CD14-positive monocyte (primary cell): ENCODE results near the gene INPP5E. TPM values are rescaled to one million over a fixed set of nuclear protein-coding genes. Genes with fewer than 3 reads are reported as not detected.
A peak's percentile ranks its signal among the peaks of the same experiment; 100 is the strongest.

Experiments
- DNase-seq, 3 donors: peaks; one replicate each; pipeline ENCODE4 v3.0.0-alpha.2; 2011 to 2022
- H2AFZ ChIP-seq: 2 replicates; pipeline ENCODE4 v1.6.0; 2012; ENCODE audit warnings: mild to moderate bottlenecking, low read depth, low read length, inconsistent platforms; ENCODE audit not compliant: insufficient read depth, poor library complexity, severe bottlenecking
- H3K27ac ChIP-seq, 2 donors: 1 replicate in 1 of 2; 2 replicates in 1 of 2; pipeline ENCODE4 v1.5.1; 2012 to 2013; ENCODE audit warnings: low read length in 2 of 2, control low read depth in 1 of 2, inconsistent platforms in 1 of 2, low read depth in 1 of 2, mild to moderate bottlenecking in 1 of 2
- H3K27me3 ChIP-seq, 2 donors: one replicate each; pipeline versions ENCODE4 v1.6.0 to v1.6.1; 2011 to 2013; ENCODE audit warnings: low read length in 2 of 2; ENCODE audit not compliant: control insufficient read depth in 2 of 2, insufficient read depth in 2 of 2
- H3K36me3 ChIP-seq, 2 donors: replicated peaks in 1 of 2; 1 replicate in 1 of 2; 2 replicates in 1 of 2; pipeline versions ENCODE4 v1.5.1 to v1.6.1; 2012 to 2013; ENCODE audit warnings: low read length in 2 of 2, control low read depth in 1 of 2, inconsistent platforms in 1 of 2, mild to moderate bottlenecking in 1 of 2; ENCODE audit not compliant: insufficient read depth in 2 of 2, control insufficient read depth in 1 of 2
- H3K4me1 ChIP-seq, 2 donors: 1 replicate in 1 of 2; 2 replicates in 1 of 2; pipeline versions ENCODE4 v1.5.1 to v1.6.1; 2012 to 2013; ENCODE audit warnings: low read length in 2 of 2, control low read depth in 1 of 2, inconsistent platforms in 1 of 2, mild to moderate bottlenecking in 1 of 2, moderate library complexity in 1 of 2; ENCODE audit not compliant: insufficient read depth in 2 of 2, control insufficient read depth in 1 of 2
- H3K4me2 ChIP-seq: replicated peaks from 2 replicates; pipeline ENCODE3; 2012; ENCODE audit warnings: low read length, moderate library complexity, mild to moderate bottlenecking; ENCODE audit not compliant: poor library complexity, severe bottlenecking; ENCODE audit errors: extremely low read depth
- H3K4me3 ChIP-seq, 3 experiments: fragments of 200-600 bp in 1 of 3; sonication (generic) in 1 of 3; replicated peaks in 1 of 3; 1 replicate in 2 of 3; 2 replicates in 1 of 3; pipeline ENCODE4 v1.5.1; 2011 to 2013; ENCODE audit warnings: low read length in 3 of 3, mild to moderate bottlenecking in 3 of 3, control low read depth in 2 of 3, low read depth in 2 of 3, inconsistent platforms in 1 of 3, moderate library complexity in 1 of 3
- H3K79me2 ChIP-seq: 2 replicates; pipeline ENCODE4 v1.6.0; 2012; ENCODE audit warnings: mild to moderate bottlenecking, control low read depth, inconsistent platforms, low read length, moderate library complexity; ENCODE audit not compliant: insufficient read depth
- H3K9ac ChIP-seq: 2 replicates; pipeline ENCODE4 v1.6.0; 2017; ENCODE audit warnings: low read length, mild to moderate bottlenecking; ENCODE audit not compliant: insufficient read depth, poor library complexity, severe bottlenecking
- H3K9me3 ChIP-seq, 2 donors: replicated peaks in 1 of 2; 1 replicate in 1 of 2; 2 replicates in 1 of 2; pipeline versions ENCODE4 v1.5.1 to v1.6.1; 2012 to 2013; ENCODE audit warnings: low read length in 2 of 2, control low read depth in 1 of 2; ENCODE audit not compliant: control insufficient read depth in 1 of 2, insufficient read depth in 1 of 2
- H4K20me1 ChIP-seq: 2 replicates; pipeline ENCODE4 v1.6.0; 2012; ENCODE audit warnings: mild to moderate bottlenecking, low read length, control low read depth, moderate library complexity; ENCODE audit not compliant: insufficient read depth
- H3K27ac Mint-ChIP-seq, 7 donors: one replicate each; pipeline ENCODE4 v1.8.0; 2020; ENCODE audit warnings: mild to moderate bottlenecking in 7 of 7, mixed read lengths in 7 of 7, moderate library complexity in 6 of 7, inconsistent platforms in 2 of 7
- H3K27me3 Mint-ChIP-seq, 3 donors: one replicate each; pipeline ENCODE4 v1.8.0; 2021 to 2022; ENCODE audit warnings: low read depth in 3 of 3, mild to moderate bottlenecking in 3 of 3, mixed read lengths in 3 of 3, moderate library complexity in 3 of 3, inconsistent platforms in 1 of 3
- H3K36me3 Mint-ChIP-seq, 2 donors: one replicate each; pipeline ENCODE4 v1.8.0; 2020; ENCODE audit warnings: mixed read lengths in 2 of 2, inconsistent platforms in 1 of 2, mild to moderate bottlenecking in 1 of 2
- H3K4me1 Mint-ChIP-seq: one replicate; pipeline ENCODE4 v1.8.0; 2020; ENCODE audit warnings: mild to moderate bottlenecking, mixed read lengths
- H3K4me3 Mint-ChIP-seq, 2 donors: one replicate each; pipeline ENCODE4 v1.8.0; 2020; ENCODE audit warnings: mild to moderate bottlenecking in 2 of 2, mixed read lengths in 2 of 2, moderate library complexity in 1 of 2
- H3K9me3 Mint-ChIP-seq, 7 donors: one replicate each; pipeline ENCODE4 v1.8.0; 2020 to 2022; ENCODE audit warnings: mixed read lengths in 7 of 7, mild to moderate bottlenecking in 6 of 7, moderate library complexity in 6 of 7, inconsistent platforms in 2 of 7
- WGBS: methylation state at CpG from one replicate; pipeline ENCODE4 v1.1.5; 2013; ENCODE audit warnings: missing lambda C conversion rate; ENCODE audit not compliant: insufficient coverage; 5-methylcytosine and 5-hydroxymethylcytosine counted together
- intact Hi-C, 2 donors: fragments of 100-400 bp; cut with micrococcal nuclease; formaldehyde crosslinking; loops; one replicate each; pipeline versions ENCODE4 v1.15.0 to v1.15.1; 2023
- polyA plus RNA-seq, 3 donors: library from polyadenylated mRNA; depleted of rRNA in 1 of 3; unstranded in 2 of 3; stranded (reverse) in 1 of 3; fragments of 300-500 nt in 2 of 3; fragments of >200 nt in 1 of 3; fragmentation: Illumina TruSeq in 2 of 3; gene quantifications; 1 replicate in 2 of 3; 2 replicates in 1 of 3; pipeline ENCODE4 v1.2.3, GENCODE V29; 2012 to 2021
- TF ChIP-seq, protein P1 (sequence below): fragments of 200-600 bp; IDR thresholded peaks from one replicate; pipeline ENCODE4 v1.8.0; 2022; ENCODE audit warnings: antibody characterized with exemption, mild to moderate bottlenecking

Gene INPP5E
- polyA plus RNA-seq, 3 donors, result 1.0 to 8.0 (median 1.0) TPM

DNA sequence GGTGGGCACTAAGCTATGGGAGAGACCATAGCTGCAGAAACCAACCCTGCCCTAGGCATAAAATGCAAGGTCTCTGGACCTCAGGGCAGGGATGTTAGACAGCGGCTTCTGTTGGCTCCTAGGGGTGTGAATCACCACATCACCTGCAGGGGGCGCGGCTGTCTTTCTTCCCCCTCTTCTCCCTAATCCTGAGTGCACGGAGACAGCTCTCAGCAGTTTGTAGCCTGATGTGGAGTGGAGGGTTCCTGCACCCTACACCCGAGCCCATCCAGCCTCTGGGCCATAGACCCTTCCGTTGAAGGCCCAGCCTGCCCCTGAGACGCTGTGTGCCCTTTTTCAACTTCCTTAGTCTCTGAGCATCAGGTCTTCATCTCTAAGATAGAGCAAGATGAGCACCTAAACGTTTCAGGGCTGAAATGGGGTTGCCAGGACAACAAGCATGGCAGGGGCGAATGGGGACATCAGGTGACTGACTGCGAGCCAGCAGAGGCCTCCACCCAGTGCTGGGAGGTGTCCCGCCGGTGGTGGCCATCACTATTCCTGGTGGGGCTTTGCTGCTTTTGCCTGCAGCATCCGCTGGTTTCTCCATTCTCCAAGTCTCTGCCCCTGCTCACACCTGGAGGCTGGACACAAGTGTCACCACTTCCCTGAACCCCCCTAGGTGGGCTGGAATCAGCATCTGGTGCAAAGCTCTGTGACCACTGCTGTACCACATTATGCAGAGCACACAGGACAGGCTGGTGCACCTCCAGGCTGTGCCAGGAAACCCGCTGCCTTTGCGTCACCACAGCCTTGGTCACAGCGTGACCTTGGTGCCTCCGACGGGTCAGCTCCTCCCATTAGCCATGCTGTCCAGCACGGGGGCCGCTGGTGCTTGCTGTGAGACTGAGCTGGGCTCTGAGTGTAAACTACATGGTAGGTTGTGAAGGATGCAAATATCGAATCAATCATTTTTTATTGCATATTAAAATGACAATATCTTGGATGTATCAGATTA lies 45.7 kb upstream of the INPP5E start:
- peaks cover under 1 to 2% of the 10 kb centered on the region in 2 donors for H3K36me3 Mint-ChIP-seq
- H3K4me3 Mint-ChIP-seq, result peak overlapping the region; percentile 21 to 43
- H4K20me1 ChIP-seq, result peaks cover 33% of the 10 kb centered on the region
- H3K4me1 ChIP-seq, result peaks cover 26 to 39% of the 10 kb centered on the region in 2 donors
- intact Hi-C loops, result loop anchor here (1.0 to 10.0 kb wide), 6 partner anchors 62 to 239 kb away; partner anchors contain the start of genes NOTCH1 (in 2 of the 2), AGPAT2 (in 1 of the 2) and DNLZ (in 1 of the 2)
- H3K9me3 Mint-ChIP-seq, result peaks cover 0 to under 1% (median 0%) of the 10 kb centered on the region in 7 donors
- peaks cover 17% of the 10 kb centered on the region for H3K4me1 Mint-ChIP-seq
- DNase-seq, result peak; percentile 78 to 83 (median 81)
- TF ChIP-seq, protein P1, sequence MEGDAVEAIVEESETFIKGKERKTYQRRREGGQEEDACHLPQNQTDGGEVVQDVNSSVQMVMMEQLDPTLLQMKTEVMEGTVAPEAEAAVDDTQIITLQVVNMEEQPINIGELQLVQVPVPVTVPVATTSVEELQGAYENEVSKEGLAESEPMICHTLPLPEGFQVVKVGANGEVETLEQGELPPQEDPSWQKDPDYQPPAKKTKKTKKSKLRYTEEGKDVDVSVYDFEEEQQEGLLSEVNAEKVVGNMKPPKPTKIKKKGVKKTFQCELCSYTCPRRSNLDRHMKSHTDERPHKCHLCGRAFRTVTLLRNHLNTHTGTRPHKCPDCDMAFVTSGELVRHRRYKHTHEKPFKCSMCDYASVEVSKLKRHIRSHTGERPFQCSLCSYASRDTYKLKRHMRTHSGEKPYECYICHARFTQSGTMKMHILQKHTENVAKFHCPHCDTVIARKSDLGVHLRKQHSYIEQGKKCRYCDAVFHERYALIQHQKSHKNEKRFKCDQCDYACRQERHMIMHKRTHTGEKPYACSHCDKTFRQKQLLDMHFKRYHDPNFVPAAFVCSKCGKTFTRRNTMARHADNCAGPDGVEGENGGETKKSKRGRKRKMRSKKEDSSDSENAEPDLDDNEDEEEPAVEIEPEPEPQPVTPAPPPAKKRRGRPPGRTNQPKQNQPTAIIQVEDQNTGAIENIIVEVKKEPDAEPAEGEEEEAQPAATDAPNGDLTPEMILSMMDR, result peak; percentile 92
- H3K27me3 Mint-ChIP-seq, result peaks cover 0 to 17% (median 11%) of the 10 kb centered on the region in 3 donors
- H2AFZ ChIP-seq, result no peak overlapping the region
- no peak overlapping the region for H3K9ac ChIP-seq
- no peak overlapping the region for H3K27ac ChIP-seq
- H3K27me3 ChIP-seq, result peaks cover 0 to 4% of the 10 kb centered on the region in 2 donors
- peaks cover under 1% of the 10 kb centered on the region in 2 donors for H3K36me3 ChIP-seq
- H3K4me2 ChIP-seq, result no peak overlapping the region
- no peak overlapping the region for H3K4me3 ChIP-seq
- peak overlapping the region in 3 of 7 donors; percentile 38 to 72 (median 50) for H3K27ac Mint-ChIP-seq
- WGBS, result 72% methylated on average over 14 of the region's 21 CpGs
- peaks cover 24% of the 10 kb centered on the region for H3K79me2 ChIP-seq
- H3K9me3 ChIP-seq, result no peaks in the 10 kb centered on the region
